ENCODE results near the gene GJB3.

GRCh38 chr1:34746785-34747637 is 34.0 kb upstream of the GJB3 start:
- TF ChIP-seq CTCF (IDR thresholded peaks at IDR 0.05), result no peak
- TF ChIP-seq POLR2A (IDR thresholded peaks at IDR 0.05), result no peak

Measured in Peyer's patch (tissue), 4 donors.